HepG2 (cell line): Measurements from ENCODE around the gene SRSF1. TPM values are rescaled to one million over a fixed set of nuclear protein-coding genes. Genes with fewer than 3 reads are reported as not detected.

Experiments
- SOX6 ChIP-seq, 2 experiments: fragments of 450-650 bp in 1 of 2; sonication (generic) in 1 of 2; formaldehyde crosslinking in 1 of 2; IDR thresholded peaks; 2 replicates each; pipeline versions ENCODE4 v1.4.0 to v1.6.1; 2017 to 2020; ENCODE audit warnings: antibody characterized with exemption in 1 of 2, mild to moderate bottlenecking in 1 of 2, missing genetic modification reagents in 1 of 2
- TBX2 ChIP-seq: sonication (generic); formaldehyde crosslinking; IDR thresholded peaks from 2 replicates; pipeline ENCODE4 v1.5.0; 2020; ENCODE audit warnings: missing genetic modification reagents, mild to moderate bottlenecking, borderline replicate concordance
- polyA plus RNA-seq, 8 experiments: library from polyadenylated mRNA; depleted of rRNA in 3 of 8; stranded (reverse) in 7 of 8; unstranded in 1 of 8; fragments of >200 nt; fragmentation: Illumina TruSeq in 4 of 8; extraction: Trizol in 4 of 8; gene quantifications; 2 replicates each; pipeline versions ENCODE4 v1.2.1 to v1.2.3, GENCODE V29; 2011 to 2016; ENCODE audit warnings: low read depth in 4 of 8, missing spikeins in 1 of 8, mixed read lengths in 1 of 8; ENCODE audit not compliant: insufficient read depth in 1 of 8
- total RNA-seq, 5 experiments: library from RNA; depleted of rRNA; stranded (reverse); fragments of >200 nt; fragmentation: Illumina TruSeq; extraction: Trizol; gene quantifications; 2 replicates each; pipeline ENCODE4 v1.2.3, GENCODE V29; 2016; ENCODE audit warnings: low read depth in 1 of 5
- TF ChIP-seq, protein P1 (sequence below): sonication (generic); formaldehyde crosslinking; IDR thresholded peaks from 2 replicates; pipeline ENCODE4 v1.5.0; 2020; ENCODE audit warnings: mild to moderate bottlenecking, missing genetic modification reagents
- TF ChIP-seq, protein P2 (sequence below): sonication (generic); formaldehyde crosslinking; IDR thresholded peaks from 2 replicates; pipeline ENCODE4 v1.4.0; 2020; ENCODE audit warnings: mild to moderate bottlenecking, missing genetic modification reagents

SRSF1 gene
- total and polyA plus RNA-seq, 2 of the 13 experiments (the other 11 are each of a cell fraction or from before 2014, with no cell fraction given) = 142 to 445 TPM

DNA sequence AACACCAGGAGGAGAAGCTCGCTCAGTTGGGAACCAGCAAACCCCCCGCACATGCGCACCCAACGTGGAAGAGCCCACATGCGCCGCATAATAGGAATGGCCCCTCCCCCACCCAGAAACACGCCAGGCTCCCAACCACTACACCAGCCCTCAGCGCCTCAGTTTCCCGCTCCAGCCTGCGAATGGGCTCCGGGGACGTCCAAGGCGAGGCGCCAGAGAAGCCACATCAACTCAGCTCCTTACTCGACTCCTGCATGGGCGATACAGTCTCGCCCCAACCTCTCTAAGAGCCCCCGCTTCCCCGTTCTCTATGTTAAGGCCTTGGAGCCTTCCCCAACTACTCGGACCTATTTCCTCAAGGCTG, 504 bp downstream of the SRSF1 start (continued):
- TF ChIP-seq SOX6 (IDR thresholded peaks at IDR 0.05) (no peak), SOX6 (CRISPR knock-in tag; IDR thresholded peaks at IDR 0.05) (0 out of 2 replicates have a peak, but pooled peaks have one; percentile 35), TBX2 (peak; percentile 11; the same call in 1 of the 2 replicates)
- TF ChIP-seq, protein P1, sequence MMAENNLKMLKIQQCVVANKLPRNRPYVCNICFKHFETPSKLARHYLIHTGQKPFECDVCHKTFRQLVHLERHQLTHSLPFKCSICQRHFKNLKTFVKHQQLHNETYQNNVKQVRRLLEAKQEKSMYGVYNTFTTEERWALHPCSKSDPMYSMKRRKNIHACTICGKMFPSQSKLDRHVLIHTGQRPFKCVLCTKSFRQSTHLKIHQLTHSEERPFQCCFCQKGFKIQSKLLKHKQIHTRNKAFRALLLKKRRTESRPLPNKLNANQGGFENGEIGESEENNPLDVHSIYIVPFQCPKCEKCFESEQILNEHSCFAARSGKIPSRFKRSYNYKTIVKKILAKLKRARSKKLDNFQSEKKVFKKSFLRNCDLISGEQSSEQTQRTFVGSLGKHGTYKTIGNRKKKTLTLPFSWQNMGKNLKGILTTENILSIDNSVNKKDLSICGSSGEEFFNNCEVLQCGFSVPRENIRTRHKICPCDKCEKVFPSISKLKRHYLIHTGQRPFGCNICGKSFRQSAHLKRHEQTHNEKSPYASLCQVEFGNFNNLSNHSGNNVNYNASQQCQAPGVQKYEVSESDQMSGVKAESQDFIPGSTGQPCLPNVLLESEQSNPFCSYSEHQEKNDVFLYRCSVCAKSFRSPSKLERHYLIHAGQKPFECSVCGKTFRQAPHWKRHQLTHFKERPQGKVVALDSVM (CRISPR knock-in tag) = 0 out of 2 replicates have a peak, but pooled peaks have one; percentile 10
- TF ChIP-seq, protein P2, sequence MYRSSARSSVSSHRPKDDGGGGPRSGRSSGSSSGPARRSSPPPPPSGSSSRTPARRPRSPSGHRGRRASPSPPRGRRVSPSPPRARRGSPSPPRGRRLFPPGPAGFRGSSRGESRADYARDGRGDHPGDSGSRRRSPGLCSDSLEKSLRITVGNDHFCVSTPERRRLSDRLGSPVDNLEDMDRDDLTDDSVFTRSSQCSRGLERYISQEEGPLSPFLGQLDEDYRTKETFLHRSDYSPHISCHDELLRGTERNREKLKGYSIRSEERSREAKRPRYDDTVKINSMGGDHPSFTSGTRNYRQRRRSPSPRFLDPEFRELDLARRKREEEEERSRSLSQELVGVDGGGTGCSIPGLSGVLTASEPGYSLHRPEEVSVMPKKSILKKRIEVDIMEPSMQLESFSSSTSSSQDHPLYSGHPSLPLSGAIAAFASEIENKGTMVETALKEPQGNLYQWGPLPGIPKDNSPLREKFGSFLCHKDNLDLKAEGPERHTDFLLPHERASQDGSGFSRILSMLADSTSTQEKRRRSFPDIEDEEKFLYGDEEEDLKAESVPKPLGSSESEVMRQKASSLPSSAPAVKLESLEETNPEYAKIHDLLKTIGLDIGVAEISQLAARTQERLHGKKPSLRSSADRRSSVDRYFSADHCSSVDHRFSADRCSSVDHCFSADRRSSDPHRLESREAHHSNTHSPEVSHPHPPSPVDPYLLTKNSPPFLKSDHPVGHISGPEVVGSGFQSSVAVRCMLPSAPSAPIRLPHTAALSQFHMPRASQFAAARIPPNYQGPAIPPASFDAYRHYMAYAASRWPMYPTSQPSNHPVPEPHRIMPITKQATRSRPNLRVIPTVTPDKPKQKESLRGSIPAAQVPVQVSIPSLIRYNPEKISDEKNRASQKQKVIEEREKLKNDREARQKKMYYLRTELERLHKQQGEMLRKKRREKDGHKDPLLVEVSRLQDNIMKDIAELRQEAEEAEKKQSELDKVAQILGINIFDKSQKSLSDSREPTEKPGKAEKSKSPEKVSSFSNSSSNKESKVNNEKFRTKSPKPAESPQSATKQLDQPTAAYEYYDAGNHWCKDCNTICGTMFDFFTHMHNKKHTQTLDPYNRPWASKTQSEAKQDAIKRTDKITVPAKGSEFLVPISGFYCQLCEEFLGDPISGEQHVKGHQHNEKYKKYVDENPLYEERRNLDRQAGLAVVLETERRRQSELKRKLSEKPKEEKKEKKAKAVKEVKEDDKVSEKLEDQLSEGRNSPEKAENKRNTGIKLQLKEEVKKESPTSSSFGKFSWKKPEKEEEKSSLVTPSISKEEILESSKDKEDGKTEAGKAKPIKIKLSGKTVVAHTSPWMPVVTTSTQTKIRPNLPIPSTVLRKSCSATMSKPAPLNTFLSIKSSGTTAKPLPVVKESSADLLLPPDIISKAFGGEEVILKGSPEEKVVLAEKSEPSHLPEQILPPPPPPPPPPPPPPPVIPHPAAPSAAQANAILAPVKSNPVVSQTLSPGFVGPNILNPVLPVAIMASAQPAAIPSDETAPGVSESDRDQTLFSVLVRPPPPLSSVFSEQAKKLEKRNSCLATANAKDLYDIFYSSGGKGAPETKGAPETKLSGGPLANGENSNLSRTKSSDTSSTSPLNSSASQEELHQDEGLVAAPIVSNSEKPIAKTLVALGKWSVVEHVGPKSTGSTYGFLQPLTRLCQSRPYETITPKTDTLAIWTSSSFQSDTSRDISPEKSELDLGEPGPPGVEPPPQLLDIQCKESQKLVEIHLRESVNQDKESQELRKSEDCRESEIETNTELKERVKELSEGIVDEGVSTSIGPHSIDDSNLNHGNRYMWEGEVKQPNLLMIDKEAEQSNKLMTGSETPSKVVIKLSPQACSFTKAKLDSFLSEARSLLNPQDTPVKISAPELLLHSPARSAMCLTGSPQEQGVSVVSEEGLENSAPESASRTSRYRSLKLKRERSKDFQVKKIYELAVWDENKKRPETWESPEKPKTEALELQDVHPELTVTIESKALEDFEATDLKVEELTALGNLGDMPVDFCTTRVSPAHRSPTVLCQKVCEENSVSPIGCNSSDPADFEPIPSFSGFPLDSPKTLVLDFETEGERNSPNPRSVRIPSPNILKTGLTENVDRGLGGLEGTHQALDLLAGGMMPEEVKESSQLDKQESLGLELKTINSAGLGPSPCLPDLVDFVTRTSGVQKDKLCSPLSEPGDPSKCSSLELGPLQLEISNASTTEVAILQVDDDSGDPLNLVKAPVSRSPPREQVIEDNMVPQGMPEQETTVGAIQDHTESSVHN (CRISPR knock-in tag) = 0 out of 2 replicates have a peak, but pooled peaks have one; percentile 17
